NCI-H2171 treated with DMSO at 0.1 percent for 48 hours (cell line): ENCODE measurements around the gene EIF3C.
"Not testable (repeated sequence)": the region's sequence is repeated elsewhere in the genome, so short reads cannot be mapped to it uniquely, and the experiment has no call there.

Experiments
- DNase-seq: peaks from one replicate; lab custom pipeline; 2025; lab: John Stamatoyannopoulos, UW

The EIF3C gene

DNA sequence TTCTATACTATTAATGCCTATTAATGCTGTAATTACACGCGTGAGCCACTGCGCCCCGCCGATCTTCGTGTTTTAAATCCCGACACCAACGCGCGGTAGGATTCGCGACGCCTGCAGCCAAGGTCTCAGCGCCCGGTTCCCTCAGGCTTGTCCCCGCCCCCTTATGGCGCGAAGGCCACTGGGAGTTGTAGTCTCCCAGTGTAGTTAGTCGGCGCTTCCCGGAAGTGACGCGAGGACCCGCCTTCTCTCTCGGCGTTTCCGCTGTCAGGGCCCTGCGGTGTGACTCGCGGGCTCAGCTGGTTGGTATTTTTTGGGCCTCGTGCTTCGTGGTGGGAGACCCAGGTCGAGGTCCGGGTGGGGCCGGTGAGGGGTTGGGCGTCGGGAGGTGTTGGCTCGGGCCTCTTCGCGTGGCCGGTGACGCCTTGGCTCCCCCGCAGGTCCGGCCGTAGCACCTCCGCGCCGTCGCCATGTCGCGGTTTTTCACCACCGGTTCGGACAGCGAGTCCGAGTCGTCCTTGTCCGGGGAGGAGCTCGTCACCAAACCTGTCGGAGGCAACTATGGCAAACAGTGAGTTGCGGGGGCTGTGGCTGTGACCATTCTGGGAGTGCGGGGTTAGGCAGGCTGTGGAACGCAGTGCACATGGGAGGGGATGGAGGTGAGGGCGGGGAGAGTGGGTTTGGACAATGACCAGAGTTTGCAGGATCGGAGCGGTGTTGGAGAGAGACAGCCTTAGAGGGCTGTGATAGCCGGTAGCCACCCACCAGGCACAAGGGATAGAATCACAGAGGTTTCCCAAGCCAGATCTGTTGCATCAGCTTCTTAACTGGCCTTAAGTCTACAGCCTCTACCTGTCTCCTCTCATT, at the start of gene EIF3C:
TSS of gene EIF3C (plus strand) at position 245 of the 864 bp plus-strand sequence. CDS start at position 468, 223 bp downstream.
- DNase-seq, result not testable (repeated sequence)

DNA sequence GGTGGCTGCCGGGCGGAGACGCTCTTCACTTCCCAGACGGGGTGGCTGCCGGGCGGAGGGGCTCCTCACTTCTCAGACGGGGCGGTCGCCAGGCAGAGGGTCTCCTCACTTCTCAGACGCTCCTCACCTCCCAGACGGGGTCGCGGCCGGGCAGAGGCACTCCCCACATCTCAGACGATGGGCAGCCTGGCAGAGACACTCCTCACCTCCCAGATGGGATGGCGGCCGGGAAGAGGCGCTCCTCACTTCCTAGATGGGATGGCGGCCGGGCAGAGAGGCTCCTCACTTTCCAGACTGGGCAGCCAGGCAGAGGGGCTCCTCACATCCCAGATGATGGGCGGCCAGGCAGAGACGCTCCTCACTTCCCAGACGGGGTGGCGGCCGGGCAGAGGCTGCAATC, 45.0 kb upstream of the EIF3C start:
- not testable (repeated sequence) for DNase-seq

- DNase-seq, result not testable (repeated sequence)
Observed at GRCh38 chr16:28667480-28667879, 43.8 kb upstream of the EIF3C start.

DNA sequence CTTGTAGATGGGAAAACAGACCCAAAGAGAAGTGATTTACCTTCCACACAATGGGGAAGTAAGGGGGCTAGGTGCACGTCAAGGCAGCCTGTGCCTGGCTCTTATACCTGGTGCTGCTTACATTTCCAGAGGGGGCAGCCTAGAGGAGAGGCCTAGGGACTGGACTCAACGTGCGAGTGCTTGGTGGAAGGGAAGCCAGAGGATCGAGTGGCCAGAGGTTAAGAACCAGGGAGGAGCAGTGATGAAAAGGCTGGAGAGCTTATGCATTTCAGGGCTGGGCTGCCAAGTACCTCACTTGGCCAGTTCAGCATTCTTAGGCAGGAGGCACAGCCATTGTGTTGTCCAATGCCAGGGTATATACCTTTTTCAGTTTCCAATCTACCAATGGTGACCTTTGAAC, 43.1 kb upstream of the EIF3C start:
- not testable (repeated sequence) for DNase-seq

- not testable (repeated sequence) for DNase-seq
Observed at GRCh38 chr16:28688327-28688952, 22.8 kb upstream of the EIF3C start.

- not testable (repeated sequence) for DNase-seq
Observed at GRCh38 chr16:28689425-28689824, 21.8 kb upstream of the EIF3C start.

- DNase-seq, result not testable (repeated sequence)
Observed at GRCh38 chr16:28691722-28692121, 19.5 kb upstream of the EIF3C start.

DNA sequence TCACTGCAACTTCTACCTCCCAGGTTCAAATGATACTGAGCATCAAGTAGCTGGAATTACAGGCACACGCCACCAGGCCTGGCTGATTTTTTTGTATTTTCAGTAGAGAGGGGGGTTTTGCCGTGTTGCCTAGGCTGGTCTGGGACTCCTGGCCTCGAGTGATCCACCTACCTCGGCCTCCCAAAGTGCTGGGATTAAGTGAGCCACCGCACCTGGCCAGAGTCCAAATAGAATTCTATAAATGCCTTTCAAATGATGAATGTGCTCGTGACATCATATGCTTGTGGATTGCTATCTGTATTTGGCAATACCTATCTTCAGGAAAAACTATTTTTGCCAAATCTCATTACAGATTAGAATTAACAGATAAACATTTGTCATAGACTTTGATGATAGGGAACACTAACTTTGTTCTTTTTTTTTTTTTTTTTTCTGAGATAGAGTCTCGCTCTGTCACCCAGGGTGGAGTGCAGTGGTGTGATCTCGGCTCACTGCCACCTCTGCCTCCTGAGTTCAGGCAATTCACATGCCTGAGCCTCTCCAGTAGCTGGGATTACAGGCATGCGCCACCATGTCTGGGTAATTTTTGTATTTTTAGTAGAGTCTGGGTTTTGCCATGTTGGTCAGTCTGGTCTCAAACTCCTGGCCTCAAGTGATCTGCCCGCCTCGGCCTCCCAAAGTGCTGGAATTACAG, 17.9 kb upstream of the EIF3C start:
- DNase-seq, result not testable (repeated sequence)

- DNase-seq, result not testable (repeated sequence)
Observed at GRCh38 chr16:28699792-28700191, 11.5 kb upstream of the EIF3C start.

DNA sequence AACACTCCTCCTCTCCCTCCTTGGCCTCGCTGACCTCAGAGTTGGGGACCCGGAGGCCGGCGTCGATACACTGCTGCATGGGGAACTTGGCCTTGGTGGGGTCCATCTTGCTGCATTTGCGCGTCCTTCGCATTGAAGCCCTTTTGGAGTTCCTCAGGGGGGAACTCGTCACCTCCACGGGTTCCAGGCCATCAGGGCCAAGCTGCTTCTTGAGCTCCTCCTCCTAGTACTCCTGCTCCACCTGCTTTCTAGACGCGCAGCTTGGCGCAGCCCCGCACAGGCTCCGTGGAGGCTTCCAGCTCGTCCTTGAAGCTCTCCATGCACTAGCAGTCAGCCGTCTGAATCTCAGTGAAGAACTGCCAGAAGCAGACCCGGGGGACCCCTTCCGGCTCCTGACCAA, 10.9 kb upstream of the EIF3C start:
- DNase-seq, result not testable (repeated sequence)

GRCh38 chr16:28701384-28701783, 9.9 kb upstream of the EIF3C start:
- not testable (repeated sequence) for DNase-seq

- DNase-seq, result not testable (repeated sequence)
Observed at GRCh38 chr16:28704246-28704645, 7.0 kb upstream of the EIF3C start.

DNA sequence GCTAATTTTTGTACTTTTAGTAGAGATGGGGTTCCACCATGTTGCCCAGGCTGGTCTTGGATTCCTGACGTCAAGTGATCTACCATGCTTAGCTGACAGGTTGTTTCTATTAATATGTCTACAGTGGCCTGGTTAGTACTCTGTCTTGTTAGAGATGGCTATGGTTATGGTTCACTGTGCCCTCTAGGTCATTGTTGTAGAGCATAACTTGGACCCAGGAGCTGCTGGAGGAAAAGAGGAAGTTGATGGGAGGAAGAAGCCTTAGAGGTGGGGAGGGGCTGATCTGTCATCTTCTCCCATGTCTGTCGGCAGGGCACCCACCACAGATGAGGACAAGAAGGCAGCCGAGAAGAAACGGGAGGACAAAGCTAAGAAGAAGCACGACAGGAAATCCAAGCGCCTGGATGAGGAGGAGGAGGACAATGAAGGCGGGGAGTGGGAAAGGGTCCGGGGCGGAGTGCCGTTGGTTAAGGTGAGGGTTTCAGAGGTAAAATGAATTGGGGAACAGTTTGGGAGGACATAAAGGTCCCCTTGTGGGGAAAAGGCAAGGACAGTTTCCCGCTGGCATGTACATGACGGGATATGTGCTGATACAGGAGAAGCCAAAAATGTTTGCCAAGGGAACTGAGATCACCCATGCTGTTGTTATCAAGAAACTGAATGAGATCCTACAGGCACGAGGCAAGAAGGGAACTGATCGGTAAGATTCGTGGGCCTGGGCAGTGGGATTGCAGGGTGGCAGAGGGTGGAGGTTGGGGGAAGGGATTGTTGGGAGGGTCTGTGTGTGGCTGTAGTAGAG, 11.8 kb downstream of the EIF3C start:
- DNase-seq, result not testable (repeated sequence)

DNA sequence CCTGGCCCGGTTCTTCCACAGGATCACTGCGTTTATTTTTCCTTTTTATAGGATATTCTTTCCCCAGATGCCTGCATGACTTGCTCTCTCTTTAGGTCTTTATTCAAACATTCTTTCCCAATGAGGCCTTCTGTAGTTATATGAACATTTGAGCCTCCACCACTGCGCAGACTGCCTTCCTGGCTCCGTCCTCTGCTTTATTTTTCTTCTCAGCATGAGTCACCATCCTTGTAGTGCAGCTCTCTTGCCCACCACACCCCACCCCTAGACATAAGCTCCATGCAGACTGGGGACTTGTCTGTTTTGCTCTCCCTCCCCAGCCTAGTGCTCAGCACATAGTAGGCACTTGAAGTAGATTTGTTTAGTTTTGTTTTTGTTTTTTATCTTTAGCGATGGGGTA, 20.0 kb downstream of the EIF3C start:
- not testable (repeated sequence) for DNase-seq

GRCh38 chr16:28732455-28733124, 21.3 kb downstream of the EIF3C start:
- DNase-seq, result not testable (repeated sequence)

DNA sequence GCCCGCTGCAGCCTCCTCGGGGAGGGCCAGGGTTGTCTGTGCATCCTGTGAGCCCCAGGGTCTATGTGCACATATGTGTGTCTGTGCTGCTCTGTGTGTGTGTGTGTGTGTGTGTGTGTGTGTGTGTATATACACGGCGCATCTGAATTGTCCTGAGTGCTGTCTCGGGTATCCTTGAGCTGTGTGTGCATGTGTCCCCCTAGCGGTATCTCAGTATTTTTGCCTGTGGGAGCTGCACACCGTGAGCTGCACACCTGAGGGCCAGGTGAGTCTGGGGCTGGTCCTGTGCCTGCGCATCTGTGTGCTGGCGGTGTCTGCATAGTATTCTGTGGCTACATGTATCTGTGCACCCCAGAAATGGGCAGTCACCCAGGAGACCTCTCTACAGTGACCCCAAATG, 28.5 kb downstream of the EIF3C start:
- DNase-seq, result not testable (repeated sequence)

DNA sequence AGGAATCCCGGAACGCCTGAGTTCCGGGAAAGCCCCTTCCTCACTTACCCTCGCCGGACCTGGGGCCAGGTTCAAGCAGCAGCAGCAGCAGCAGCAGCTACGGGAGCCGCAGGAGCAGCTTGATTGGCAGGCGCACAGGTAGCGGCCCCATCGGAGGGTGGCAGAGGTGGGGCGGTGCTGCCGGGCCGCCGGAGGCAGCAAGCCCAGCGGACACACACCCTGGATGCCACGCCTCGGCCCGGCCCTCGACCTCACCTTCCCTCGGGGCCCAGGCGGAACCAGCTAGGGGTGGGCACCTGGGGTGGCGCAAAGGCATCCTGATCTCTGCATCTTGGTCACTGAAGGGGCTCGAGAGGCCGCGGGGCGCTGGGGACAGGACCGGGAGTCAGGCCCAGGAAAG, 29.4 kb downstream of the EIF3C start:
- not testable (repeated sequence) for DNase-seq

- not testable (repeated sequence) for DNase-seq
Observed at GRCh38 chr16:28741295-28741694, 30.0 kb downstream of the EIF3C start.

DNA sequence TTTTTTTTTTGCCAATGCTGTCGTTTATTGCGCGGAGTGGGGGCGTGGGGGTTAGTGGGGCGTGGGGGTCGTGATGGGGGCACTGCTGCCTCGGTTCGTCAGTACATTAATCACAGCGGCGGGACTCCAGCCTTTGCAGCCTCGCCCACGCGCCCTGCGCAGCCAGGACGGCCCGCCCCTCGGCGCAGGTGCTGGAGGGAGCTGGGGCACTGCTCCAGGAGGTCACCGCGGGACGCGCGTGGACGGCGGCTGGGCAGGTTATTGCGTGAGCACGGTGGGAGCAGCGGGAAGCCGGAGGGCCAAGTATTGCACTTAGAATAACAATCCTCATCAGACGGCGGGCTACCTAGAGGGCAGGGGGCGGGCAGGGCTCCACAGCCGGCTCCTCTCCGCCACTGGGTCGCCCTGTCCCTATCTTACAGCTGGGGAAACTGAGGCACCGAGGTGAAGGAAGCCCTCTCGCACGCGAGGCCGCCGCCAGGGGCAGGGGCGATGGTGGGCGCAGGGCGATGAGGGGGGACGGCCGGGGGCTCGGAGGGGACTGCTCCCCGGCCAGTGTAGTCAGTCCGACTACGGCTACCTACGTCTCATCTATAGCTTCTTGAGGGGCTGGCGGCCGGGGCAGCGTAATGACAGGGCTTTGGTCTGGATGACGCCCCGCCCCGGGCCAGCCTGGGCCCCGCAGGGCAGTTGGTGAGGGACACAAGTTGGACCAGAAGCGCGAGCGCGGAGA, 35.5 kb downstream of the EIF3C start:
- DNase-seq, result not testable (repeated sequence)

GRCh38 chr16:28749997-28750465, 38.8 kb downstream of the EIF3C start:
- not testable (repeated sequence) for DNase-seq
